Measurements from ENCODE around the gene C12orf43.
A peak's percentile ranks its signal among the peaks of the same experiment; 100 is the strongest.
"Not testable (repeated sequence)": the region's sequence is repeated elsewhere in the genome, so short reads cannot be mapped to it uniquely, and the experiment has no call there.

Gene C12orf43

DNA sequence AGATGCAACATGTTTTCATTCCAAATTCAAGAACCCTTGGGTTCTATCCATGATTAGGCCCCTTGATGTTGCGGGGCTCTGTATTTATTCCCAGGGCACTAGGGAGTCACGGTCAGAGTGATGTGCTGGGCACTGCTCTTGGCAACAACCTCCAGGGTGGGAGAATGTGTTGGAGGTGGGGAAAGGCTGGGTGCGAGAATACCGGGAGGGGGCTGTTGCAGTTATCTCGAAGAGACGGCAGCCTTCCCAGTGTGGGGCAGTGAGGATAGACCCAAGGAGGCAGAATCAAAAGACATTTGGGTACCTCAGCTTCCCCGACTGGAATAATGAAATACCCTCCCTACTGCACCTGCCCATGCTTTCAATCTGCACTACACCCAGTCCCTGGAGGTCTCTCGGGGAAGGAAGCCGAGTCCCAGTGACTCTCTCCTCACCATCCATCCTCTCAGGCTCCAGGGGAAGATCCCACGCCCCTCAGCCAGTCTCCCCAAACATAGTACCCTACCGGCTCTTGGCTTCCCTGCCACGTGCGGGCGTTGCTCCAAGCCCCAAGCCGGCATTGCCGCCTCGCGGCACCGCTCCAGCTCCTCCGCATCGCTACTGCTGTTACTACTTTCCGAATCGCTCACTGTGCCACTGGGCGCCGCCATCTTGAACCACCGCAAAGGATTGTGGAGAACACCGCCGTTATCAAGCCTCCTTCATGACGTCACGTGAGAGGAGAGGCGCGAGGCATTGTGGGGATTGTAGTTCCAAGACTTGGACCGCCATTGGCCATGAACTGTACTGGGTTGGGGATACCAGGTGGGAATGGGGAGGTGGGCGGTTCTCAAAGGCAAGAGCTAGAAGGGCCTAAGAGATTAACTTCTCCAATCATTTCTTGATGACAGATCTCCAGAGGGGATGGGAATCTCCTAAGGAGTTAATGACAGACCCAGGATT, at the start of gene C12orf43:
Gene C12orf43, minus strand, starts transcription at position 663 of the 942 bp plus-strand sequence. Its CDS starts 13 bp downstream, at position 650.
- Histone ChIP-seq H3K9me3 (ENCODE audit: low read length) (no peaks in the 10 kb centered on the region), H2AFZ (ENCODE audit: low read depth, low read length) (peak within 1 kb of the TSS; percentile 67), H3K36me3 (ENCODE audit: insufficient read depth, low read length) (peaks cover 11% of the 10 kb centered on the region), H3K27me3 (ENCODE audit: insufficient read depth, low read length) (no peaks in the 10 kb centered on the region), H3K4me1 (ENCODE audit: insufficient read depth, low read length) (peaks cover 8% of the 10 kb centered on the region), H3K4me3 (ENCODE audit: low read length) (peak within 1 kb of the TSS; percentile 88)

- Histone ChIP-seq H3K27me3 (ENCODE audit: insufficient read depth, low read length) (peaks cover 2% of the 10 kb centered on the region), H3K9me3 (ENCODE audit: low read length) (peaks cover 2% of the 10 kb centered on the region), H3K4me1 (ENCODE audit: insufficient read depth, low read length) (no peaks in the 10 kb centered on the region), H2AFZ (ENCODE audit: low read depth, low read length) (no peak overlapping the region), H3K4me3 (ENCODE audit: low read length) (no peak overlapping the region), H3K36me3 (ENCODE audit: insufficient read depth, low read length) (no peaks in the 10 kb centered on the region)
Measured at GRCh38 chr12:121065345-121065744, 49.1 kb upstream of the C12orf43 start.

GRCh38 chr12:121064586-121064985, 48.3 kb upstream of the C12orf43 start:
- not testable (repeated sequence) for H3K36me3 ChIP-seq (ENCODE audit: insufficient read depth, low read length); H3K4me1 ChIP-seq (ENCODE audit: insufficient read depth, low read length); H3K9me3 ChIP-seq (ENCODE audit: low read length); H3K4me3 ChIP-seq (ENCODE audit: low read length); H2AFZ ChIP-seq (ENCODE audit: low read depth, low read length); H3K27me3 ChIP-seq (ENCODE audit: insufficient read depth, low read length)

DNA sequence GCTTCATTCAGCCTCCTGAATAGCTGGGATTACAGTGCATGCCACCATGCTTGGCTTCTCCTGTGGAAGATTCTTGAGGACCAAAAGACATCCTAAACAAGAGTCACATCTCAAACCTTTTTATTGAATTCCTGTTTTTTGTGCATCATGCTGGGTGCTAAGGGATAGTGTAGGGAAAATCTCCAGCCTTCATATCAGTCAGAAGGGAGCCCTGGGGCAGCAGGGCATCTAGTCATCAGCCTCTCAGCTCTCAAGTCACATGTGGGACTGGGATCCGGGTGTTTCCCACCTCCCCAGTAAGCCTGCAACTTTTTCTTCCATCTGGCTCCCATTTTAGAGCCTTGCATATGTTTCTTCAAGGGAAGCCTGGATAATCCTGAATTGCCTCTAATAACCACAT, 47.8 kb upstream of the C12orf43 start:
- H3K9me3 ChIP-seq (ENCODE audit: low read length), result no peaks in the 10 kb centered on the region
- peaks cover 2% of the 10 kb centered on the region for H3K27me3 ChIP-seq (ENCODE audit: insufficient read depth, low read length)
- H3K4me3 ChIP-seq (ENCODE audit: low read length), result no peak overlapping the region
- no peaks in the 10 kb centered on the region for H3K36me3 ChIP-seq (ENCODE audit: insufficient read depth, low read length)
- H2AFZ ChIP-seq (ENCODE audit: low read depth, low read length), result no peak overlapping the region
- H3K4me1 ChIP-seq (ENCODE audit: insufficient read depth, low read length), result no peaks in the 10 kb centered on the region

GRCh38 chr12:121062391-121063045, 46.2 kb upstream of the C12orf43 start:
- H2AFZ ChIP-seq (ENCODE audit: low read depth, low read length), result no peak overlapping the region
- H3K4me1 ChIP-seq (ENCODE audit: insufficient read depth, low read length), result no peaks in the 10 kb centered on the region
- H3K4me3 ChIP-seq (ENCODE audit: low read length), result no peak overlapping the region
- H3K27me3 ChIP-seq (ENCODE audit: insufficient read depth, low read length), result peaks cover 2% of the 10 kb centered on the region
- no peaks in the 10 kb centered on the region for H3K9me3 ChIP-seq (ENCODE audit: low read length)
- no peaks in the 10 kb centered on the region for H3K36me3 ChIP-seq (ENCODE audit: insufficient read depth, low read length)

- Histone ChIP-seq H3K27me3 (ENCODE audit: insufficient read depth, low read length) (no peaks in the 10 kb centered on the region), H3K9me3 (ENCODE audit: low read length) (no peaks in the 10 kb centered on the region), H3K36me3 (ENCODE audit: insufficient read depth, low read length) (no peaks in the 10 kb centered on the region), H3K4me3 (ENCODE audit: low read length) (no peak overlapping the region), H3K4me1 (ENCODE audit: insufficient read depth, low read length) (no peaks in the 10 kb centered on the region), H2AFZ (ENCODE audit: low read depth, low read length) (no peak overlapping the region)
Measured at GRCh38 chr12:121061831-121062230, 45.5 kb upstream of the C12orf43 start.

DNA sequence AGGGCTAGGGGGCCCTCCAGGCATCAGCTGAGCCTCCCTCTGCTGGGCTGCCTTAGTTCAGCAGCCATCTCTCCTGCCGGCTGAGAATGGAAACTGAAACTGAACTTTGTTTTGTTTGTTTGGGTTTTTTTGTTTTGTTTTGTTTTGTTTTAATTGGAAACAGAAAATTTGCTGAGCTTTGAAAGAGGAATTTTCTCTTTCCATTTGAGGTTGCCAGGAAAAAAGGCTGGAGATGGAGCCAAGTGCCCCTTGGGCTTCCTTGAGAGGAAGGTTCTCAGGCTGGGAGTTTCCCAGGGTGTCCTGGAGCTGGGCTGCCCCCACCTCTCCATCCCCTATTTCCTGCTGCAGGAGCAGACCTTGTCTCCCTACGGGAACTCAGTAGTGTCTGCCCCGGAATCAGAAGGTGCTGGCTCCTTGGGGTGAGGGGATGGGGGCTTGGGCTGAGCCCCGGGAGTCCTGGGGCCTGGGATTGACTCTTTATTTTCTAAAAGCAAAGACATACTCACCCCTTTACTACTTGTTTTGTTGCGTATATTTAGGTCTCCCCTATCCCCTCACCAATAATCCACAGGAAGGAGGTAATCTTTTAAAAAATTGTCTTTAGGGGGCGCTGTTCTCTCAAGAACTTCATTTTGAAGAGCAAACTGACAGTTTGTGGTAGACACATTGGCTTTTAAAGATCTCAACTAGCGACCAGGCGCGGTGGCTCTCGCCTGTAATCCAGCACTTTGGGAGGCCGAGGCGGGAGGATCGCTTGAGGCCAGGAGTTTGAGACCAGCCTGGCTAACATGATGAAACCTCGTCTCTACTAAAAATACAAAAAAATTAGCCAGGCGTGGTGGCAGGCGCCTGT, 44.1 kb upstream of the C12orf43 start:
- Histone ChIP-seq H3K36me3 (ENCODE audit: insufficient read depth, low read length) (no peaks in the 10 kb centered on the region), H3K27me3 (ENCODE audit: insufficient read depth, low read length) (no peaks in the 10 kb centered on the region), H3K4me1 (ENCODE audit: insufficient read depth, low read length) (no peaks in the 10 kb centered on the region), H3K9me3 (ENCODE audit: low read length) (no peaks in the 10 kb centered on the region), H3K4me3 (ENCODE audit: low read length) (no peak overlapping the region), H2AFZ (ENCODE audit: low read depth, low read length) (no peak overlapping the region)

DNA sequence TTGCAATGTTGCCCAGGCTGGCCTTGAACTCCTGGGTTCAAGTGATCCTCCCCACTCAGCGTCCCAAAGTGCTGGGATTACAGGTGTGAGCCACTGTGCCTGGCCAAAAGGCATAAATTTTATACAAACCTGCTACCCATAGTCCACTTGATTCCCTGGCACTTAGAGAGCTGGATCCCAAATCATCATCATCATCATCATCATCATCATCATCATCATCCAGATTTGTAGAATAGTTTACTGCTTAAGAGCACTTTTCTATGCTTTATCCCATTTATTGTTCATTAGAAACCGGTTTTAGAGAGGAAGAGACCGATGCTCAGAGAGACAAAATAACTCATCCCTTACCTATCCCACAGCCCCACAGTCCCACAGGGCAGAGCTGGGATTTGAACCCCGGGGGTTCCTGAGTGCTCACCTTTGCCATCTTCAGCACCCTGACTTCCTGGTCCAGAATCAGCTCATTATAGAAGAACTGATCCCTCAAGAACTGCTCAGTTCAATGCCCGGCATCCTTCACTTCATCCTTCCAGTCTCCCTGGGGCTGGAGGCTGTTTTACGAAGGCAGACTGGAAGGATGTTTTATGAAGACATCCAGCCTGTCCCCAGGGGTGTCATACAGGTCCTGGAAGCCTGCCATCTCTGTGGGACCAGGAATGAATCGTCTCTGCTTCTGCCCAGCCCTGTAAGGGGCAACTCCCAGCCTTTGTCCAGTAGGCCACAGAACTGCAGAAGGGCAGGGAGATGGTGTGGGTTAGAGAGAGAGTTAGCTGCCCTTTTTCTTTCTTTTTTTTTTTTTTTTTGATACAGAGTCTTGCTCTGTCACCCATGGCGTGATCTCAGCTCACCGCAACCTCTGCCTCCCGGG, 43.0 kb upstream of the C12orf43 start:
- H3K27me3 ChIP-seq (ENCODE audit: insufficient read depth, low read length), result no peaks in the 10 kb centered on the region
- no peak overlapping the region for H3K4me3 ChIP-seq (ENCODE audit: low read length)
- no peak overlapping the region for H2AFZ ChIP-seq (ENCODE audit: low read depth, low read length)
- no peaks in the 10 kb centered on the region for H3K36me3 ChIP-seq (ENCODE audit: insufficient read depth, low read length)
- H3K9me3 ChIP-seq (ENCODE audit: low read length), result no peaks in the 10 kb centered on the region
- H3K4me1 ChIP-seq (ENCODE audit: insufficient read depth, low read length), result no peaks in the 10 kb centered on the region

- H2AFZ ChIP-seq (ENCODE audit: low read depth, low read length), result no peak overlapping the region
- peaks cover 3% of the 10 kb centered on the region for H3K27me3 ChIP-seq (ENCODE audit: insufficient read depth, low read length)
- H3K36me3 ChIP-seq (ENCODE audit: insufficient read depth, low read length), result no peaks in the 10 kb centered on the region
- no peaks in the 10 kb centered on the region for H3K4me1 ChIP-seq (ENCODE audit: insufficient read depth, low read length)
- H3K9me3 ChIP-seq (ENCODE audit: low read length), result no peaks in the 10 kb centered on the region
- H3K4me3 ChIP-seq (ENCODE audit: low read length), result no peak overlapping the region
Measured at GRCh38 chr12:121057794-121058193, 41.5 kb upstream of the C12orf43 start.

DNA sequence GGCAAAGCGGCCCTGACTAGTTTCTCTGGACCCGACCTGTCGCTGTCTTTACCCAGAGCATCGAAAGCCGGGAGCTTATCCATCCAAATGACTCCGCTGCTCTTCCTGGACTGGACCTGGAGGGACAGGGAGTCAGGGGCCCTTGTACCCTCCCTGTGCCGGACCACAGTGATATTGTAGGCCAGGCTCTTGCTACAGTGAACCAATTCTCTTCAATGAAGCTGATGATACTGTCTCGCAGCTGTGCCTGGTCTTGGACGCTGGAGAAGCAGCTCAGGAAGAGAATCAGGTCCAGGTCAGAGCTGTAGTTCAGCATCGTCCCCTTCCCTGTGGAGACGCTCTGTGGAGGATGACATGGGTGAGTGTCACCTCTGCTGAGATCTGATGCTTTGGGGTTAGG, 37.4 kb upstream of the C12orf43 start:
- no peaks in the 10 kb centered on the region for H3K4me1 ChIP-seq (ENCODE audit: insufficient read depth, low read length)
- H2AFZ ChIP-seq (ENCODE audit: low read depth, low read length), result no peak overlapping the region
- no peaks in the 10 kb centered on the region for H3K36me3 ChIP-seq (ENCODE audit: insufficient read depth, low read length)
- peaks cover 3% of the 10 kb centered on the region for H3K27me3 ChIP-seq (ENCODE audit: insufficient read depth, low read length)
- no peaks in the 10 kb centered on the region for H3K9me3 ChIP-seq (ENCODE audit: low read length)
- H3K4me3 ChIP-seq (ENCODE audit: low read length), result no peak overlapping the region

- Histone ChIP-seq H3K9me3 (ENCODE audit: low read length) (no peaks in the 10 kb centered on the region), H3K36me3 (ENCODE audit: insufficient read depth, low read length) (no peaks in the 10 kb centered on the region), H3K4me1 (ENCODE audit: insufficient read depth, low read length) (no peaks in the 10 kb centered on the region), H3K27me3 (ENCODE audit: insufficient read depth, low read length) (peaks cover 3% of the 10 kb centered on the region), H3K4me3 (ENCODE audit: low read length) (no peak overlapping the region), H2AFZ (ENCODE audit: low read depth, low read length) (no peak overlapping the region)
Measured at GRCh38 chr12:121050725-121051124, 34.4 kb upstream of the C12orf43 start.

- no peaks in the 10 kb centered on the region for H3K36me3 ChIP-seq (ENCODE audit: insufficient read depth, low read length)
- no peaks in the 10 kb centered on the region for H3K27me3 ChIP-seq (ENCODE audit: insufficient read depth, low read length)
- H2AFZ ChIP-seq (ENCODE audit: low read depth, low read length), result no peak overlapping the region
- H3K4me1 ChIP-seq (ENCODE audit: insufficient read depth, low read length), result no peaks in the 10 kb centered on the region
- no peaks in the 10 kb centered on the region for H3K9me3 ChIP-seq (ENCODE audit: low read length)
- no peak overlapping the region for H3K4me3 ChIP-seq (ENCODE audit: low read length)
Measured at GRCh38 chr12:121048442-121048841, 32.2 kb upstream of the C12orf43 start.
